GM04503 (cell line): Measurements from ENCODE around the gene PPID.
"Not testable (repeated sequence)": the region's sequence is repeated elsewhere in the genome, so short reads cannot be mapped to it uniquely, and the experiment has no call there.

Source experiments
- DNase-seq: peaks from one replicate; pipeline ENCODE4 v3.0.0-alpha.2; 2012; ENCODE audit warnings: low read depth

Gene PPID

DNA sequence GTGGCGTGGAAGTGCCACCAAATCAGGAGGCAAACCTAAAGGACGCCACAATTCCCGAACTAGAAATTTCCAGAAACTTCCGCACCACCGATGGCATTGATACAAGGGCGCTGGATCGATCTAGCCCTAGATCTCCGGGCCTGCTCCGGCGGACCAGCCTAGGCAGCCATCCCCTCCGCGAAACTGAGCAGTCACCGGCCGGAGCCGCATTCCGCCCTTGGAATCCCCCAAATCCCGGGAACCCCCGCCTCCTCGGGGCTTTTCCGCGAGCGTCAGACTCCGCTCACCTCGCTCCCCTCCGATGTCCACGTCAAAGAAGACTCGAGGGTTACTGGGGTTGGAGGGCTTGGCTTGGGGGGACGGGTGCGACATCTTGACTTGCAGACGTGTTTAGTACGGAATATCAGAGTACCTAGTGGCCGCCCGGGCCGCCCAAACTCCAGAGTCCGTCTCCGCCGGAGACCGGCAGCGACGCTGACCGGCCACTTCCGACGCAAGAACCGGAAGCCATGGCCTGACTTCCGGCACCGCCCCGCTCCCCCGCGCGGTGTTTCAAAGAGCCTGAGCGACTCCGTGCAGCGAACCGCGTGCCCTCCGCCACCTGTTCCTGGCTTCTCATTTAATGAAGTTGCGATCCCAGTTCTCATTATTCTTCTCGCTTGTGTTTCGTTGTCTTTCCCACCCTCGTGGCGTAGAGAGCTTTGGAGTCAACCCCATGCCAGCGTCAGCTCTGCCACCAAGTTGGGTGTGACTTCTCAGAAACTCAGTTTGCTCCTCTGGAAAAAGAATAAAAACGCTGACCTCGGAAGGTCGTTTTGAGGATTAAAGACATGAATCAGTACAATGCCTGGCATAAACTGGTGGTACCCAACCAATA lies at the start of gene PPID:
TSS of gene PPID (minus strand) at position 480 of the 877 bp plus-strand sequence. CDS start at position 372, 108 bp downstream.
- DNase-seq: no peak

DNA sequence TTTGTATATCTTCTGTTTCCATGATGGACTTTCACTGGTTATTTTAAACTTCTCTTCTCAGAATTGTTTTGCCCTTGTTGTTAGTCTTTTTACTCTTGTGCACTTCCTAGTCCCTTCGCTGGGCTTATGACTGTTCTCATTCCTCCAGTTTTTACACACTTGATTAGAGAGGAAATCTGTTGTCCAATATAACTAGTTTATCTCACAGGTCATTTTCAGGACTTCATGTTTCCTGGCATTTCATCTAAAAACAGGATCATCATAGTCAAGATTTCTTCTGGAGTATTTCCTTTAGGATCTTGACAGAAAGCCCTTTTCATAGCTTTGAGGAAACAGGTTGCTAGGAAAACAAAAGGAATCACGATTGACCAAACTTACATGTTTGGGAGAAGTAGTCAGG lies 48.6 kb upstream of the PPID start:
- no peak for DNase-seq

DNA sequence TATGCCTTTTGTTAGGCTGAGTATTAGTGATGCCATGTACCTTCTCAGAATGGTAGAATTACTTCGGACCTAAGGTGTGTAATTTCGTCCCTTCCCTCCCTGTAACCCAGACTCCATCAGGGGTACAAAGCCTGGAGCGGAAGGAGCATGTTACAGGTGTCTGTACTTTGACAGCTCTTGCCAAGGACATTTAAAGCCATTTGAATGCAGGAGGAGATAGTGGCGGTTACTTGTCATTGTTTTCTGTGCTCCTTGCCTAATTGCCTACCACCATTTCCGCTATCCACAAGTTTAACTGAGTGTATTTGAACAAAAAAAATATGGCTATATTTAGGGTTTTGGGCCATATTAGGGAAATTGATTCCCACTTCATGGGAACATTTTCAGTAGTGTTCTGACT lies 47.5 kb upstream of the PPID start:
- no peak for DNase-seq

DNA sequence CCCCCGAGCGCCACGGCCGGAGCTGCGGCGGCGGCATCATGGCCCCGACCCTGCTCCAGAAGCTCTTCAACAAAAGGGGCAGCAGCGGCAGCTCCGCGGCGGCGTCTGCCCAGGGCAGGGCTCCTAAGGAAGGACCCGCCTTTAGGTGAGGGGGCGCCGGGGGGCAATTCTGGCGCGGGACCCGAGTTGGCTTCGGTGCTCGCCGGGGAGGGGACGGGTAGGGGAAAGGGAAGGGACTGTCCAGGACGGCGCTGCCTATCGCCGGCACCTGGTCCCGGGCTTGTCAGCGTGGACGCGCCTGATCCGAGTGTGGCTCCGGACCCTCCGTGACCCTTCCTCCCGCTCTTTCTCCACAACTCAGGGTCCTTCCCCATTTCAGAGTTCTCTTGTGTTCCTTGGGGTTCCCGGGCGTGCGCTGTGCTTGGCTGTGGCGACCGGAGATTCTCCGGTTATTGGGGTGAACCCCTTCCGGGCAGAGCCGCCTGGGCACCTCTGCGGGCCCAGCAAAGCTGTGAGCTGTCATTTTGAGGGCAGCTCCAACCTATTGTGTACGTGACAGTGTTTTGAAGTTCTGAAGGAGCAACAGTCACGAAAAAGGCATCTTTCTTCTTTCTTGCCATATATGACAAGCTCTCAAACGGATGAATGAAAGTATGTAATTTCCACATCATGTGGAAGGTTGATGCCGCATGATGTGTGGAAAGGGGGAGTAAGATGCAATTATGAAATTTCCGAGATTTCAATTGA lies 46.2 kb upstream of the PPID start:
- DNase-seq: no peak

DNA sequence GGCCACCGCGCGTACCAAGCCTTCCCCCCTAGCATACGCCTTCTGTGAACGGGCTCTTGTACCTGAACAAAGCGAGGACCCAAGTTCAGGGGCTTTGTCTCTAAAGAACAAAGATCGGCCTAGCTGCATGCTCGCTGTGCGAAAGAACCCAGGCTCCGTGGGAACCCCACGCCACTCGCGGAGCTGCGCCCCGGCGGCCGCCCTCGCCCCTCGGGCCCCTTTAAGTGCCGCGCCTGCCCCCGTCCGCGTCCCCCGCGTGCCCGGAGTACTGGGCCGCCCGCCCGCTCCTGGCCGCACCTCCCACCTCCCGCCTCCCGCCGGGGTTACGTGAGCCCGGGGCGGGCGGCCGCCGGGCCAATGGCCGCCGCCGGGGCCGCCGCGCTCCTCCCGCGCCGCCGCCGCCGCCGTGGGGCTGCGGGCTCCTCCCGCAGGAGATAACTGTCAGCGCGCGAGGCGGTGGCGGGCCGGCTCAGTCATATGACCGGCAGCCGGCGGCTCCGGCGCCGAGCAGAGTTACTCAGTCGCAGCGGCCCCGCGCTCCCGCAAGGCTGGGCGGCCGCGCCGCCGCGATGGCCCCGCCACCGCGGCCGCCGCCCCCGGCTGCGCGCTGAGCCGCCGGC lies 45.5 kb upstream of the PPID start, which contains the start of gene FNIP2:
TSS of gene FNIP2 (plus strand) at position 472 of the 620 bp plus-strand sequence. CDS start 187 bp downstream, outside the sequence.
- no peak for DNase-seq

DNA sequence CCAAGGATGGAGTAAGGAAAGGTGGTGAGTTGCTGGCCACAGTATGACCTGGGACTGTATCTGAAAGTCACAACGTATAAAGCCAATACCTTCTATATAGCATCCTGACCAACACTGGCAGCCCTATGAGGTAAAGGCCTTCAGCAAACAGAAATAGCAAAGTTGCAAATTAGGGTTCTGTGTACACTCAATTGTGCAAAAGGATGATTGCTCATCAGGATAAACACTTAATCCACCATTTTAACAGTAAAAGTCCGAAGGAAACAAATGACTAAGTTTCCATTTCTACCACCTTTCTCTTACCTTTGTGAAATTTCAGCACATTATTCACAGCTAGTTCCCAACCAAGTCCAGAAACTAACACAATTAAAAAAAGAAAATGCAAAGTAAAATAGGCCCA lies 44.3 kb upstream of the PPID start:
- DNase-seq: no peak

DNA sequence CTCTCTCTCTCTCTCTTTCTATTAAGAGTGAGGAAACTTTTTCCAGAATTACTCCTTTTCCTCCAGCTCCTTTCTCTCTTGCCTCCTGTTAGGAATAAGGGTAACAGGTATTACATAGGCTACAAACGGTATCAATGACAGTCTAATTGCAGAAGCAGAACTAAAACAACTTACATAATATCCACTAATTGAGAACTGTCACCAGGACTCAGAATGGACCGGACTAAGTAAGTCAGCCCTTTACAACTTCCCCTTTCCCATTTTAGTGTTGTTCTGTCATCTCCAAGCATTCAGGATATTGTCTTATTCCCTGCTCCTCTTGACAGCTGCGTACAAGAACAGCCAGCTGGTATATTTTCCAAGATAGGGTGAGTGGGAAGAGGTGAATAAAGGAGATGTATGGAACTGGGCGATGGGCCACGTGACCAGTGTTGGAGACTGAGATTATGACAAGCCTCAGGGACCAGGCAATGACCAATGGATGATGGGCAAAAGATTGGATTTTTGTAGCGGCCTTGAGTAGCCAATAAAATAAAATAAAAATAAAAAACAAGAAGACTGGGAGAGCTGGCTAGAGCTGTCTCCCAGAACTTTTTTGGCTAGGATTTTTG lies 43.3 kb upstream of the PPID start:
- DNase-seq: no peak

DNA sequence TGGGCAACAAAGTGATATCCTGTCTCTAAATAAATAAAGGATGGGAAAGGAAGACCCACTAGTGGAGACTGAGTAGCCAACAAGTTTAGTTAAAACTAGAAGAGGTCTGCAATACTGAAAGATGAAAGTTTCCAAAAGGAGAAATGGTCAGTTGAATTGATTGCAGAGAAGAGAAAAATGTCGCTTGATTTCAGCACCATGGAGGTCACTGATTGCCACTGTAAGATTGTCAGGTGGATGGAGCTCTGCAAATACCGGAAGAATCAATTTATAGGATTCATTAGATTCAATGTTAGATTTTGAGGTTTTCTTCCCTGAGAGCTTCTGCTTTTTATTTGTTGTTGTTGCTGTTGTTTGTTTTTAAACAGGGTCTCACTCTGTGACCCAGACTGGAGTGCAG lies 40.3 kb upstream of the PPID start:
- no peak for DNase-seq

DNA sequence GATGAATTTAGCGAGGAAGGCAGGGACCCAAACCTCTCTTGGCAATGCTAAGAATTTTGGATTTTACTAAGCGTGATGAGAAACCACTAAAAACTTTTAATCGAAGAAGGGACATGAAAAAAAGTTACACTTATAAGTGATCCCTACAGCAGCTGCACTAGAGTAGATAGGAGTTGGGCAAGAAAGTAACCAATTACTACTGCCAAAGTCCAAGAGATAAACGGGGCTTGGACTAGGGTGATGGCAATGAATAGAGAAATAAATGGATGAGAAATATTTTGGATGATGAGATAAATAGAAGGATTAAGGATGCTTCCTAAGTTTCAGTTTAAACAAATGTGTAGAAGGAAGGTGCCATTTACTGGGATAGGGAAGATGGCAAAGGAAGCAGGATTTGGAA lies 39.4 kb upstream of the PPID start:
- DNase-seq: no peak

DNA sequence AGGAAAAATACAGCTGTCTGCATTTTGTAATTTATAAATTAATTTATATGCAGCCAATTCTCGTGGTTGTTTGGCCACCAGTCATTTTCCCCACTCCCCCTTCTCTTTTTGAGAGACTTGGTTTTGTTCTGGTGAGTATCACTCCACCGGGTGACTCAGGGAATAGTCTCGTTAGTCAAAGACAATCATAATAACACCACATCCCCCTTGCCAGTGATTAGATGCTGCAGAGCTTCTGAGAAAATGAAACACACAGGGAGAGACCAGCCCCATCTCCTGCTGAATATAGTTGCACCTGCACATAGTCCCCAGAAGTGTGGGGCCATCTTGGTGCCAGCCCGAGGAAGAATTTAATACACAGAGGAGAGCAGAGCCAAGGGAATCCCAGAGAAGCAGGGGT lies 37.7 kb upstream of the PPID start:
- DNase-seq: no peak

DNA sequence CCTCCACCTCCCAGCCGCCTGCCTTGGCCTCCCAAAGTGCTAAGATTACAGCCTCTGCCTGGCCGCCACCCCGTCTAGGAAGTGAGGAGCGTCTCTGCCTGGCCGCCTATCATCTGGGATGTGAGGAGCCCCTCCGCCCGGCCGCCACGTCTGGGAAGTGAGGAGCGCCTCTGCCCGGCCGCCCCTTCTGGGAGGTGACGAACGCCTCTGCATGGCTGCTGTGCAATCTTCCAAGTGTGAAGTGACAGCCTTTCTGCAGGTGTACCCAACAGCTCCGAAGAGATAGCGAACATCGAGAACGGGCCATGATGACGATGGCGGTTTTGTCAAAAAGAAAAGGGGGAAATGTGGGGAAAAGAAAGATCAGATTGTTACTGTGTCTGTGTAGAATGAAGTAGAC lies 36.3 kb upstream of the PPID start:
- not testable (repeated sequence) for DNase-seq

DNA sequence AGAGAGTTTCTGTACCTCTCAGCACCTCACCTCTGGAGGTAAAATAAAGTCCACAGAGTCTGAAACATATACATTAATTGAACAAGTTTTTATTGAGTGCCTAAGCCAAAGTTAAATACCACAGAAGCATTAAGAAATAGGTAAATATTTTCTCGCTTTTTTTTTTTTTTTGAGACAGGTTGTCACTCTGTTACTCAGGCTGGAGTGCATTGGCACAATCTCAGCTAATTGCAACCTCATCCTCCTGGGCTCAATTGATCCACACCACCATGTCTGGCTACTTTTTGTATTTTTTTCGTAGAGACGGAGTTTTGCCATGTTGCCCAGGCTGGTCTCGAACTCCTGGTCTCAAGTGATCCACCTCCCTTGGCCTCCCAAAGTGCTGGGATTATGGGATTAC lies 35.5 kb upstream of the PPID start:
- DNase-seq: no peak

DNA sequence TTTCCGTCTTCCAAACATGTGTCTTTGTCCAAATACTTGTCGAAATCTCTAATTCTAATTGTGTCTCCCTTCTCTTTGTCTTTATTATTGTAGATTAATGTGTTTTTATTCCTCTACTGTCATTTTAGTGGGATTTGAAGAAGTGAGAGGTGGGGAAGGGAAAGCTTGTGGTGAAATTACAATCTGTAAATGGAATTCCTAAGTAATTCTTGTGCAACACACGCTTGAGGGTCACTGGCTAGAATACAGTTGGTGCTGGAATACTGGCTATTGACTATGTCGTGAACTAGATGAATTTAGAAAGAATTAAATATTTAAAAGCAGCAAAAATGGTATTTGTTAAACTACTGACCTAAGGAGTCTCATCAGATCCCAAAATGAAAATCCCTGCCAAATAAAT lies 34.9 kb upstream of the PPID start:
- DNase-seq: no peak

DNA sequence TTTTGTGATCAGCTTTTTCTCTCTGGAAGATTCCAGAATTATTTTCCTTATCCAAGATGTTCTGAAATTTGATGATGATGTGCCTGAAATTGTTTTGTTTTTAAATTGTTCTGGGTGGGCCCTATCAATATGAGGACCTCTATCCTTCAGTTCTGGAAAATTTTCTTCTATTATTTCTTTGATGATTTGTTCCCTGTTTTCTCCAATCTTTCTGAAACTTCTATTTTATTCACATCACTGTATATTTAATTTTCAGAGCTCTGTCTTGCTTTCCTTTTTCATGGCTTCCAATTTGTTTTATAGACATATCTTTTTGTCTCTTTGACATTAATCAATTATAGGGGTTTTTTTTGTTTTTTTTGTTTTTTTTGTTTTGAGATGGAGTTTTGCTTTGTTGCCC lies 33.4 kb upstream of the PPID start:
- no peak for DNase-seq

DNA sequence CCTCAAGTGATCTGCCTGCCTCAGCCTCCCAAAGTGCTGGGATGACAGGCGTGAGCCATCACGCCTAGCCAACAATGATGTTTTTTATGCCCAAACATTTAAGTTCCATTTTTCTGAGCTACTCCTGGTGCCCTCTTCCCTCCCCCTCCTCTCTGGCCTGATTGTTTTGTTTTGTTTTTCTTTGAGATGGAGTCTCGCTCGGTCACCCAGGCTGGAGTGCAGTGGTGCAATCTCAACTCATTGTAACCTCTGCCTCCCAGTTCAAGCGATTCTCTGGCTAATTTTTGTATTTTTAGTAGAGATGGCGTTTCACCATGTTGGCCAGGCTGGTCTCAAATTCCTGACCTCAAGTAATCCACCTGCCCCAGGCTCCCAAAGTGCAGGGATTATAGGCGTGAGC lies 32.6 kb upstream of the PPID start:
- not testable (repeated sequence) for DNase-seq

DNA sequence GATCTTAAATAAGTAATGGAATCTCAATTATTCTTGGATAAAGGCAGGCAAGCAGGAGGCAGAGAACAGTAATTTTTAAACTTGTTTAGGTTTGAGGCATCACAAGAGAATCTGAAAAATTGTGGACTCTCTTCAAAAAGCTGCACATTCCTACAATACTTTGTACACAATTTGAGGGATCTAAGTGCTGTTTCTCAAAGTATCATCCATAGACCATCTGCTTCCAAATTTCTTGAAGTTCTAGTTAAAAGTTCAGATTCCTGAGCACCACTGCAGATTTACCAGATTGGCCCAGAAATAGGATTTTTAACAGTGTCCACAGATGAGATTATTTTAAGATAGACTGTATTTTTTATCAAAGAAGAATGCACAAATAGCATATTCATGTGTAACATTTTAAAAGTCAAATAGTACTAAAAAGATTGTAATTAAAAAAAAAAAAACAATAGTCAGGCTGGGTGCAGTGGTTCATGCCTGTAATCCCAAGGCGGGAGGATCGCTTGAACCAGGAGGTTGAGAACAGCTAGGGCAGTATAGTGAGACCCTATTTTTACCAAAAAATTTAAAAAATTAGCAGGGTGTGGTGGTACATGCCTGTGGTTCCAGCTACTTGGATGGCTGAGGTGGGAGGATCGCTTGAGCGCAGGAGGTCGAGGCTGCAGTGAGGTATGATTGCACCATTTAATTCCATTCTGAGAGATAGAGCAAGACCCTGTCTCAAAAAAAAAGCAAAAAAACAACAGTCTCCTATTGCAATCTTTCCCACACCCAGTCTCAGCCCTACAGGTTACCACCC lies 31.4 kb upstream of the PPID start:
- peak; percentile 91 for DNase-seq

DNA sequence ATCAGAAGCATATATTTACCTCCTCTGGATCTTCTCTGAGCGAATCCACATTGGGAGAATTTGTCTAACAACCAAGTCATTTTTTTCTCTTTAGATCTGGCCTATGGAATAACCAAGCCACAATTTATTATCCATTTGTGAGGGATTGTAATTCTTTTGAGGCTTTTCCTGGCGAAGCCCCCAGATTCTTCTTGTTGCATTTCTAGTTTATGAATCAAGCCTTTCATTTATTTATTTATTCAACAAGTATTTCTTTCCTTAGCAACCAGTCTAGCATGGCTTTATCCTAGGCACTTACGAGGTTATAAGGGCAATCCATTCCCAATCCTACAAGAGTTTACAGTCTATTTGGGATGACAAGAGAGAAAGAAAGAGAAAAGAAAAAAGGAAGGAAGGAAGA lies 27.2 kb upstream of the PPID start:
- peak; percentile 92 for DNase-seq

DNA sequence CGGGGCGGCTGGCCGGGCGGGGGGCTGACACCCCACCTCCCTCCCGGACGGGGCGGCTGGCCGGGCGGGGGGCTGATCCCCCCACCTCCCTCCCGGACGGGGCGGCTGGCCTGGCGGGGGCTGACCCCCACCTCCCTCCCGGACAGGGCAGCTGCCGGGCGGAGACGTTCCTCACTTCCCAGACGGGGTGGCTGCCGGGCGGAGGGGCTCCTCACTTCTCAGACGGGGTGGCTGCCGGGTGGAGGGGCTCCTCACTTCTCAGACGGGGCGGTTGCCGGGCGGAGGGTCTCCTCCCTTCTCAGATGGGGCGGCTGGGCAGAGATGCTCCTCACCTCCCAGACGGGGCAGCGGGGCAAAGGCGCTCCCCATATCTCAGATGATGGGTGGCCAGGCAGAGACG lies 23.3 kb upstream of the PPID start:
- DNase-seq: not testable (repeated sequence)

DNA sequence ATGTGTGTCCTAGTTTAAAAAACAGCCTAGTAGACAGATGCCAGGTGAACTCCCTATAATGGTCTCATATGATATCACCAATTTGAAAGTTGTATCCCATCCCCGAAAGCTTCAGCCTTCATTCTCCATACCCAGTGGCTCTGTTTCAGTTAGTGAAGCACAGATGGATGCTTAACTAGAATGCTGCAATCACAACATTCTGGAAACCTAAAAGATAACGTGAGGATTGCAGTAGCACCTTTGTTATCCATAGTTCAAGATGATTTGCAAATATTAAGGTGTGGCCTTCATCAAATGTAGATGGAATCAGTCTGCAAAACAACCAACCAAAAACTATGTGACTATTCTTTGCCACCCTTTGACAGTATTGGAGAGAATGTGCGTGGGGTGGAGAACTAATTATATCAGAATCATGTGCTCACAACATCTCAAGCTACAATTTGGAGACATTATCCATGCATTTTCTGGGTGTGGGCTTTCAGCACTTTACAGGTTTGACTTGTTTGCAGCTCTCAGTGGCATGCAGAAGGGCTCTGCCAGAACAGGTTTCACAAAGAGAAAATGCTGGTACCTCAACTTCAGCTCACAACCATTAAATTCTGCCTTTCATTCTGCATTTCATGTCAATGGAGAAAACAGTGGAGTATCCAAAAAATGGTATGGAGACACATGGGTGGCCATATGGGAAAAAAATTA lies 18.3 kb upstream of the PPID start:
- no peak for DNase-seq

DNA sequence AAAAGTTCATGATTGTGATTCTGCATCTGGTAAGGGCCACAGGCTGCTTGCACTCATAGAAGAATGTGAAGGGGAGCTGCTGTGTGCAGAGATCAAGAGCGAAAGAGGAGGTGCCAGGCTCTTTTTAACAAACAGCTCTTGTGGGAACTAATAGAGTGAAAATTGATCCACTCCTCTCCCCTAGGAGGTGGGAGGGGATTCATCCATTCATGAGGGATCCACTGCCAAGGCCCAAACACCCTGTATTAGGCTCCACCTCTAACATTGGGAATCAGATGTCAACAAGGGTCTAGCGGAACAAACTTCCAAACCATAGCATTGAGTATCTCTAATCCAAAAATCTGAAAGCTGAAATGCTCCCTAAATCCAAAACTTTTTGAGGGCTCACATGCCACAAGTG lies 16.4 kb upstream of the PPID start:
- DNase-seq: no peak

DNA sequence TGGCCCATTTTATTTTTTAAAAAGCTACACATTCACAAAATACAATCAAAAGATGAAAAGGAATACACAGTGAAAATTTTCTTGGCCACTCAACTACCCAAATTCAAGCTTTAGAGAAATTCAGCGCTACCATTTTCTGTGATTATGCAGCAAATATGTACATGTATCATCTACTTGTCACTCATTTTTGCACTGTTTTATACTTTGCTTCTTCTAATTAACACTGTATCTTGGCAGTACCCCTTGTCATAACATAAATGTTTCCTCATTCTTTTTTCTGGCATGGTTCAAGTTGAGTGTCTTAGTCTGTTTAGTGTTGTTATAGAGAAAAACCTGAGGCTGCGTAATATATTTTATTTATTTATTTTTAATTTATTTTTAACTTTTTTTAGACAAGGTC lies 15.7 kb upstream of the PPID start:
- no peak for DNase-seq
